ENCODE measurements around the gene OGFOD3. TPM values are rescaled to one million over a fixed set of nuclear protein-coding genes. Genes with fewer than 3 reads are reported as not detected.

OGFOD3 gene
- total RNA-seq, 1 experiment from 2014 or later: 53.6 TPM

DNA sequence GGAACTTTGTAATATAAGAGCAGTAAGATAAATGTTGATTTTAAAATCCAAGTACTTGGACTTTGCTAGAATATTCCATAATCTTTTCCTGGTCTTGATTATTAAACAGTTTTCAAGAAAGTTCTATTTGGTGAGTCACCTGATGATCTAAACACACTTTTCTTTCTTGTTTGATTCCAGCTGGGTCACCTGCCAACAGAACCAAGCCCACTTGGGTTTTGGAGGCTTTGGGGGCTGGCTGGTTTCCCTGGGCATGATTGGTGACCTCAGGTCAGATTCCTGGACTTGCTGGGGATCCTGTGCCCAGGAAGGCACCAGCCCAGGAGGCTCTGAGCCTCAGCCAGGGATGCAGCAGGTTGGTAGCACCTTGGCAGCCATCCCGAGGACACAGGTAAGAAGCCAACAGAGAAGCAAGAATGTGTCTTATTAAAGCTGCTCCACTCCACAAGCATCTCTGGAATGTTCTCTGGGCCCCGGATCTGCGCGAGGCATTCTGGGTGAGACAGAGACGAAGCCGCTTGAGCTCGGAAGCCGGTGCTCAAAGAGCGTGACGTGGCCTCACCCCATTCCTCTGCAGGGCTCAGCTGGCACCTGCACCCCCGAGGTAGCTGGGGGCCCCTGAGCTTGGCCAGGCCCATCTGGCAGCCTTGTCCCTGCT is 62.5 kb downstream of the OGFOD3 start:
- no peak for DNase-seq (ENCODE audit: low read depth, low spot score)
- intact Hi-C loops (cut with micrococcal nuclease): no loop called here

More for the DNA sequence above, 62.5 kb downstream of the OGFOD3 start:
- Histone ChIP-seq H3K36me3 (ENCODE audit: control insufficient read depth in 1 of 2, insufficient read depth in 2 of 2, low read length in 2 of 2) (no peaks in the 10 kb centered on the region), H3K4me2 (ENCODE audit: low read length) (no peak overlapping the region), H3K4me3 (replicated peaks in 1 of 2; ENCODE audit: low read depth in 1 of 2, low read length in 2 of 2) (no peak overlapping the region), H3K4me1 (ENCODE audit: control insufficient read depth in 1 of 2, insufficient read depth in 2 of 2, low read length in 2 of 2) (peaks cover 13 to 34% of the 10 kb centered on the region in 2 experiments; a peak in 3 of 4 replicates), H3K79me2 (ENCODE audit: insufficient read depth, low read length) (no peaks in the 10 kb centered on the region), H3K27me3 (ENCODE audit: insufficient read depth, low read length) (no peaks in the 10 kb centered on the region), H3K9ac (ENCODE audit: low read length) (no peak overlapping the region), H3K27ac (ENCODE audit: low read depth, low read length) (no peak overlapping the region), H3K9me2 (ENCODE audit: insufficient read depth) (no peaks in the 10 kb centered on the region), H3K9me3 (ENCODE audit: control insufficient read depth in 1 of 2, insufficient read depth in 1 of 2, low read depth in 1 of 2, low read length in 2 of 2) (no peaks in the 10 kb centered on the region), H2AFZ (ENCODE audit: low read depth, low read length, poor library complexity, severe bottlenecking) (no peak overlapping the region), H4K20me1 (ENCODE audit: insufficient read depth) (no peaks in the 10 kb centered on the region)
- CTCF ChIA-PET: interaction anchor here (1.9 kb wide), 1 partner anchor 198 kb away, joined by 5 read pairs; no protein-coding TSS in a partner anchor
- ATAC-seq: no peak
- POLR2A ChIA-PET: no interaction called here
- no peak for TF ChIP-seq ZNF274 (IDR thresholded peaks at IDR 0.05; ENCODE audit: low read depth, low read length)
- TF ChIP-seq CEBPB (IDR thresholded peaks at IDR 0.05; ENCODE audit: low read depth): no peak
- TF ChIP-seq POLR2A (IDR thresholded peaks at IDR 0.05; ENCODE audit: borderline replicate concordance, extremely low read depth, insufficient read depth, insufficient read length): no peak
- no peak for TF ChIP-seq EZH2phosphoT487 (IDR thresholded peaks at IDR 0.05; ENCODE audit: borderline replicate concordance)
- TF ChIP-seq YY1 (IDR thresholded peaks at IDR 0.05; ENCODE audit: extremely low read depth, insufficient replicate concordance, low read depth, low read length): no peak
- TF ChIP-seq, protein P1, sequence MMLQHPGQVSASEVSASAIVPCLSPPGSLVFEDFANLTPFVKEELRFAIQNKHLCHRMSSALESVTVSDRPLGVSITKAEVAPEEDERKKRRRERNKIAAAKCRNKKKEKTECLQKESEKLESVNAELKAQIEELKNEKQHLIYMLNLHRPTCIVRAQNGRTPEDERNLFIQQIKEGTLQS (IDR thresholded peaks at IDR 0.05): no peak
- TF ChIP-seq, protein P2, sequence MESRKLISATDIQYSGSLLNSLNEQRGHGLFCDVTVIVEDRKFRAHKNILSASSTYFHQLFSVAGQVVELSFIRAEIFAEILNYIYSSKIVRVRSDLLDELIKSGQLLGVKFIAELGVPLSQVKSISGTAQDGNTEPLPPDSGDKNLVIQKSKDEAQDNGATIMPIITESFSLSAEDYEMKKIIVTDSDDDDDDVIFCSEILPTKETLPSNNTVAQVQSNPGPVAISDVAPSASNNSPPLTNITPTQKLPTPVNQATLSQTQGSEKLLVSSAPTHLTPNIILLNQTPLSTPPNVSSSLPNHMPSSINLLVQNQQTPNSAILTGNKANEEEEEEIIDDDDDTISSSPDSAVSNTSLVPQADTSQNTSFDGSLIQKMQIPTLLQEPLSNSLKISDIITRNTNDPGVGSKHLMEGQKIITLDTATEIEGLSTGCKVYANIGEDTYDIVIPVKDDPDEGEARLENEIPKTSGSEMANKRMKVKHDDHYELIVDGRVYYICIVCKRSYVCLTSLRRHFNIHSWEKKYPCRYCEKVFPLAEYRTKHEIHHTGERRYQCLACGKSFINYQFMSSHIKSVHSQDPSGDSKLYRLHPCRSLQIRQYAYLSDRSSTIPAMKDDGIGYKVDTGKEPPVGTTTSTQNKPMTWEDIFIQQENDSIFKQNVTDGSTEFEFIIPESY (IDR thresholded peaks at IDR 0.05; ENCODE audit: extremely low read depth, insufficient replicate concordance, low read length): no peak
- no peak for TF ChIP-seq TCF7L2 (IDR thresholded peaks at IDR 0.05; ENCODE audit: borderline replicate concordance, extremely low read depth, insufficient read depth, insufficient read length)
- no peak for TF ChIP-seq CBX3 (IDR thresholded peaks at IDR 0.05; ENCODE audit: low read depth)
- TF ChIP-seq, protein P3, sequence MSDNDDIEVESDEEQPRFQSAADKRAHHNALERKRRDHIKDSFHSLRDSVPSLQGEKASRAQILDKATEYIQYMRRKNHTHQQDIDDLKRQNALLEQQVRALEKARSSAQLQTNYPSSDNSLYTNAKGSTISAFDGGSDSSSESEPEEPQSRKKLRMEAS (IDR thresholded peaks at IDR 0.05): no peak
- RAD21 ChIA-PET (ENCODE audit: low non-redundant PET in 1 of 2, low total read pairs in 2 of 2, uncharacterized antibody in 2 of 2, unreplicated experiment in 2 of 2): no interaction called here
- no TSS peak for BruUV-seq (replicated peaks)

Measured in HCT116 (cell line).